H1 (cell line): ENCODE measurements around the gene KRCC1. TPM values are rescaled to one million over a fixed set of nuclear protein-coding genes. Genes with fewer than 3 reads are reported as not detected.

Experiments used
- CTCF ChIA-PET: fragments of 300-600 bp; sonication (Branson Sonifier 250); formaldehyde crosslinking; loops from one replicate; lab custom pipeline; 2021; ENCODE audit not compliant: partially characterized antibody; lab: Charles Lee
- POLR2A ChIA-PET: fragments of 300-600 bp; sonication (Branson Sonifier 250); formaldehyde crosslinking; loops from one replicate; lab custom pipeline; 2021; ENCODE audit warnings: inconsistent platforms; ENCODE audit not compliant: partially characterized antibody; lab: Charles Lee
- DNase-seq, 2 experiments: peaks; one replicate each; pipeline versions ENCODE4 v3.0.0 to v3.0.0-alpha.2; 2010 to 2022; ENCODE audit warnings: low spot score in 2 of 2, low read depth in 1 of 2, mixed read lengths in 1 of 2
- FAIRE-seq: peaks from 2 replicates; lab custom pipeline; 2011; peaks lifted over from hg19 to GRCh38; lab: Jason Lieb, UNC
- H2AFZ ChIP-seq: 2 replicates; pipeline ENCODE4 v1.8.1; 2012; ENCODE audit warnings: low read length, inconsistent platforms
- H2AK5ac ChIP-seq: 2 replicates; pipeline ENCODE4 v1.6.1; 2013; ENCODE audit warnings: low read depth, low read length
- H2BK120ac ChIP-seq: replicated peaks from 2 replicates; pipeline ENCODE3; 2013; ENCODE audit warnings: low read depth, low read length, inconsistent platforms
- H2BK12ac ChIP-seq: 2 replicates; pipeline ENCODE4 v1.6.1; 2013; ENCODE audit warnings: low read depth, low read length
- H2BK15ac ChIP-seq: 2 replicates; pipeline ENCODE4 v1.6.1; 2013; ENCODE audit warnings: low read length
- H2BK20ac ChIP-seq: 2 replicates; pipeline ENCODE4 v1.6.1; 2013; ENCODE audit warnings: low read length
- H2BK5ac ChIP-seq: 2 replicates; pipeline ENCODE4 v1.6.1; 2013; ENCODE audit warnings: low read depth, low read length
- H3K14ac ChIP-seq: 2 replicates; pipeline ENCODE4 v1.6.1; 2013; ENCODE audit warnings: inconsistent platforms; ENCODE audit not compliant: insufficient read length
- H3K18ac ChIP-seq: 2 replicates; pipeline ENCODE4 v1.6.1; 2013; ENCODE audit warnings: low read length; ENCODE audit errors: extremely low read depth
- H3K23ac ChIP-seq: 2 replicates; pipeline ENCODE4 v1.6.1; 2013; ENCODE audit warnings: inconsistent platforms; ENCODE audit not compliant: insufficient read length
- H3K23me2 ChIP-seq: 2 replicates; pipeline ENCODE4 v1.6.1; 2013; ENCODE audit warnings: low read depth, low read length
- H3K27ac ChIP-seq: 2 replicates; pipeline ENCODE4 v1.6.1; 2011; ENCODE audit warnings: low read depth, low read length, inconsistent platforms
- H3K27me3 ChIP-seq, 4 experiments: replicated peaks in 1 of 4; 1 replicate in 1 of 4; 2 replicates in 3 of 4; pipeline versions ENCODE4 v1.6.1 to v1.8.1; 2011 to 2013; ENCODE audit warnings: low read length in 3 of 4, mild to moderate bottlenecking in 3 of 4, inconsistent platforms in 2 of 4, mixed read lengths in 2 of 4, moderate library complexity in 1 of 4; ENCODE audit not compliant: control insufficient read depth in 3 of 4, insufficient read depth in 3 of 4; ENCODE audit errors: extremely low read depth in 1 of 4
- H3K36me3 ChIP-seq, 4 experiments: 2 replicates each; pipeline versions ENCODE4 v1.6.1 to v1.8.1; 2011 to 2013; ENCODE audit warnings: mild to moderate bottlenecking in 4 of 4, low read length in 3 of 4, moderate library complexity in 2 of 4, control low read depth in 1 of 4, inconsistent platforms in 1 of 4; ENCODE audit not compliant: insufficient read depth in 4 of 4, control insufficient read depth in 2 of 4
- H3K4ac ChIP-seq: replicated peaks from 2 replicates; pipeline ENCODE3; 2013; ENCODE audit warnings: low read length, low read depth, mixed read lengths, inconsistent platforms; ENCODE audit not compliant: insufficient read length
- H3K4me1 ChIP-seq, 4 experiments: replicated peaks in 1 of 4; 1 replicate in 1 of 4; 2 replicates in 3 of 4; pipeline versions ENCODE4 v1.6.1 to v1.8.1; 2011 to 2013; ENCODE audit warnings: low read length in 3 of 4, inconsistent platforms in 2 of 4, mixed read lengths in 1 of 4; ENCODE audit not compliant: insufficient read depth in 4 of 4, control insufficient read depth in 3 of 4
- H3K4me2 ChIP-seq, 2 experiments: 2 replicates each; pipeline versions ENCODE4 v1.6.1 to v1.8.1; 2011 to 2013; ENCODE audit warnings: low read depth in 2 of 2, low read length in 2 of 2, control low read depth in 1 of 2, inconsistent platforms in 1 of 2, mild to moderate bottlenecking in 1 of 2; ENCODE audit not compliant: insufficient read depth in 1 of 2
- H3K4me3 ChIP-seq, 4 experiments: fragments of 200-600, 300-600 bp in 1 of 4; sonication (generic), shearing (Covaris generic), sonication (Bioruptor Twin) in 1 of 4; 2 replicates each; pipeline versions ENCODE4 v1.5.1 to v1.8.1; 2011 to 2016; ENCODE audit warnings: low read length in 4 of 4, low read depth in 3 of 4, control low read depth in 2 of 4, inconsistent platforms in 2 of 4, mild to moderate bottlenecking in 2 of 4, mixed read lengths in 1 of 4, moderate library complexity in 1 of 4; ENCODE audit not compliant: insufficient read depth in 2 of 4; ENCODE audit errors: extremely low read depth in 1 of 4
- H3K56ac ChIP-seq: replicated peaks from 2 replicates; pipeline ENCODE3; 2013; ENCODE audit warnings: low read depth, mild to moderate bottlenecking, mixed read lengths, low read length, inconsistent platforms; ENCODE audit not compliant: insufficient read length
- H3K79me1 ChIP-seq: 2 replicates; pipeline ENCODE4 v1.6.1; 2013; ENCODE audit warnings: low read depth, low read length, control low read depth
- H3K79me2 ChIP-seq, 2 experiments: 2 replicates each; pipeline versions ENCODE4 v1.6.1 to v1.8.1; 2012 to 2013; ENCODE audit warnings: low read length in 2 of 2, mild to moderate bottlenecking in 2 of 2, inconsistent platforms in 1 of 2; ENCODE audit not compliant: insufficient read depth in 2 of 2, control insufficient read depth in 1 of 2
- H3K9ac ChIP-seq, 4 experiments: replicated peaks in 1 of 4; 1 replicate in 1 of 4; 2 replicates in 3 of 4; pipeline versions ENCODE4 v1.6.1 to v1.8.1; 2011 to 2013; ENCODE audit warnings: low read depth in 3 of 4, low read length in 3 of 4, control low read depth in 2 of 4, mild to moderate bottlenecking in 2 of 4, moderate library complexity in 2 of 4, inconsistent platforms in 1 of 4; ENCODE audit errors: extremely low read depth in 1 of 4
- H3K9me3 ChIP-seq, 2 experiments: 2 replicates each; pipeline versions ENCODE4 v1.6.1 to v1.8.1; 2012 to 2013; ENCODE audit warnings: mild to moderate bottlenecking in 2 of 2, moderate library complexity in 2 of 2, control low read depth in 1 of 2, inconsistent platforms in 1 of 2, low read depth in 1 of 2, low read length in 1 of 2, mixed read lengths in 1 of 2; ENCODE audit not compliant: insufficient read depth in 2 of 2
- H4K20me1 ChIP-seq, 2 experiments: replicated peaks in 1 of 2; 2 replicates each; pipeline versions ENCODE3 to v1.8.1; 2011 to 2013; ENCODE audit warnings: inconsistent platforms in 2 of 2, low read length in 2 of 2, mild to moderate bottlenecking in 1 of 2; ENCODE audit not compliant: insufficient read depth in 2 of 2, control insufficient read depth in 1 of 2
- H4K5ac ChIP-seq: 2 replicates; pipeline ENCODE4 v1.6.1; 2013; ENCODE audit warnings: low read length, low read depth, mixed read lengths, inconsistent platforms; ENCODE audit not compliant: insufficient read length
- H4K8ac ChIP-seq: 2 replicates; pipeline ENCODE4 v1.8.0; 2013; ENCODE audit warnings: mild to moderate bottlenecking, moderate library complexity, low read length, inconsistent platforms; ENCODE audit not compliant: insufficient read depth; ENCODE audit errors: extremely low read depth
- H4K91ac ChIP-seq: replicated peaks from 2 replicates; pipeline ENCODE3; 2013; ENCODE audit warnings: low read length, mixed read lengths, inconsistent platforms; ENCODE audit not compliant: insufficient read length
- BACH1 ChIP-seq: IDR thresholded peaks from 2 replicates; pipeline ENCODE4 v1.6.1; 2012; ENCODE audit warnings: low read length, improper control_type of control experiment
- RNF2 ChIP-seq: fragments of 200-900, 300-1000 bp; sonication (generic); IDR thresholded peaks from 2 replicates; pipeline ENCODE4 v1.7.1; 2016; ENCODE audit warnings: borderline replicate concordance, low read depth, mild to moderate bottlenecking, antibody characterized with exemption, low read length; ENCODE audit not compliant: poor library complexity, severe bottlenecking; ENCODE audit errors: missing control alignments
- WGBS, 2 experiments: shearing (Covaris generic) in 1 of 2; methylation state at CpG; one replicate each; pipeline versions ENCODE4 v1.1.6 to v1.1.7; 2013 to 2015; ENCODE audit warnings: low lambda C conversion rate in 2 of 2, mixed read lengths in 2 of 2, inconsistent platforms in 1 of 2, low coverage in 1 of 2, missing lambda C conversion rate in 1 of 2; ENCODE audit not compliant: insufficient replicate concordance in 2 of 2, insufficient coverage in 1 of 2, insufficient read length in 1 of 2; ENCODE audit errors: extremely low coverage in 1 of 2, missing lambda C conversion rate in 1 of 2; 5-methylcytosine and 5-hydroxymethylcytosine counted together
- polyA plus RNA-seq, 7 experiments: library from polyadenylated mRNA; depleted of rRNA in 3 of 7; stranded (reverse) in 5 of 7; unstranded in 2 of 7; fragments of >200 nt in 5 of 7; fragments of 200-250 nt in 2 of 7; gene quantifications; 1 replicate in 5 of 7; 2 replicates in 1 of 7; 4 replicates in 1 of 7; pipeline versions ENCODE4 v1.2.1 to v1.2.3, GENCODE V29; 2011 to 2013; ENCODE audit warnings: missing spikeins in 2 of 7, mixed read lengths in 2 of 7
- total RNA-seq: library from RNA; stranded (reverse); fragmentation: NEBNext Ultra II Directional; extraction: Animal tissue kit (Norgen Biotek cat#: 25700); gene quantifications from 2 replicates; pipeline ENCODE4 v1.2.1, GENCODE V29; 2021
- TF ChIP-seq, protein P1 (sequence below): IDR thresholded peaks from 2 replicates; pipeline ENCODE4 v1.6.1; 2012; ENCODE audit warnings: inconsistent platforms
- TF ChIP-seq, protein P2 (sequence below): IDR thresholded peaks from 2 replicates; pipeline ENCODE4 v1.6.1; 2011; ENCODE audit warnings: low read depth, mild to moderate bottlenecking, low read length; ENCODE audit not compliant: insufficient read depth

Gene KRCC1
- total and polyA plus RNA-seq, 2 of the 8 experiments (the other 6 are each of a cell fraction or from before 2014, with no cell fraction given): 5.1 to 8.5 TPM

DNA sequence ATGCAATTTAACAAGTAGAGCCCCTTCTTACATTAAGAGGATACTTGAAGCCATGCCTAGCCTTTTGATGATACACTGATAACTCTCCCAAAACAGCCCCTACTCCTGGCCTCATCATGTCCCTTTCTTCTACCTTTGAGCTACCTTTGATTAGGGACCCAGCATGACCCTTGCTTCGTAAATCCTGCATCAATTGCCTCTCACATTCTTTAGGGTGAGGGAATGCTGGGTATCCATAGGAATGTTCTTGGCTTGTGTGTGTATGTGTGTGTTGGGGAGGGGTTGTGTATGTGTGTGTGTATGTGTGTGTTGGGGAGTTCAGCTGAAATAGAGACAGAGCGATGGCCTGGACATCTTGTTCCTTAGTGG is 5.3 kb upstream of the KRCC1 start:
- Histone ChIP-seq H4K20me1 (no peaks in the 10 kb centered on the region), H3K27me3 (no peaks in the 10 kb centered on the region), H3K4ac (no peak overlapping the region), H2AFZ (no peak overlapping the region; the same call in 1 of the 2 replicates), H3K23me2 (no peaks in the 10 kb centered on the region), H3K4me1 (peaks cover 0 to 8% (median 0%) of the 10 kb centered on the region in 4 experiments; a peak in 2 of 7 replicates), H3K9ac (no peak overlapping the region), H4K91ac (no peak overlapping the region), H2BK15ac (no peak overlapping the region), H3K56ac (no peak overlapping the region), H2BK20ac (no peak overlapping the region), H4K8ac (no peak overlapping the region), H2BK12ac (no peak overlapping the region), H3K18ac (no peak overlapping the region), H2AK5ac (no peak overlapping the region), H3K79me1 (no peaks in the 10 kb centered on the region), H4K5ac (no peak overlapping the region)
- POLR2A ChIA-PET: interaction anchor here (0.9 to 2.1 kb wide), 8 partner anchors 10 to 124 kb away, joined by 3 to 14 read pairs (median 4); partner anchors contain the start of genes RNU2-63P and THNSL2
- FAIRE-seq: no peak
- WGBS, 2 experiments: 65% methylated on average over 2 of the region's 2 CpGs; no CpG with 5 or more reads in 1 of the 2 experiments
- TF ChIP-seq, protein P1, sequence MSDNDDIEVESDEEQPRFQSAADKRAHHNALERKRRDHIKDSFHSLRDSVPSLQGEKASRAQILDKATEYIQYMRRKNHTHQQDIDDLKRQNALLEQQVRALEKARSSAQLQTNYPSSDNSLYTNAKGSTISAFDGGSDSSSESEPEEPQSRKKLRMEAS: no peak
- no peak for TF ChIP-seq BACH1
- TF ChIP-seq, protein P2, sequence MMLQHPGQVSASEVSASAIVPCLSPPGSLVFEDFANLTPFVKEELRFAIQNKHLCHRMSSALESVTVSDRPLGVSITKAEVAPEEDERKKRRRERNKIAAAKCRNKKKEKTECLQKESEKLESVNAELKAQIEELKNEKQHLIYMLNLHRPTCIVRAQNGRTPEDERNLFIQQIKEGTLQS: no peak
- no peak for TF ChIP-seq RNF2
- TF ChIP-seq, all 59 proteins: peak for 0
- Histone ChIP-seq H3K23ac (no peak overlapping the region), H3K79me2 (no peaks in the 10 kb centered on the region), H3K14ac (no peak overlapping the region), H3K4me3 (no peak overlapping the region), H2BK120ac (no peak overlapping the region), H3K9me3 (no peaks in the 10 kb centered on the region), H3K36me3 (no peaks in the 10 kb centered on the region), H2BK5ac (no peak overlapping the region), H3K4me2 (no peak overlapping the region), H3K27ac (no peak overlapping the region)
- CTCF ChIA-PET: interaction anchor here (0.6 to 5.4 kb wide), 52 partner anchors 8 to 494 kb away, joined by 3 to 134 read pairs (median 9); partner anchors contain the start of genes FABP1 and THNSL2
- DNase-seq: no peak
